GM19023 (cell line): Measurements from ENCODE around the gene MVB12B.

Experiments
- ATAC-seq: cut with Tn5 transposase; IDR thresholded peaks from one replicate; pipeline ENCODE4 v1.9.1; 2021; ENCODE audit warnings: mild to moderate bottlenecking, moderate library complexity; ENCODE audit not compliant: unreplicated experiment

MVB12B gene

GRCh38 chr9:126357074-126357473, 30.4 kb downstream of the MVB12B start:
- no peak for ATAC-seq

GRCh38 chr9:126360073-126360472, 33.4 kb downstream of the MVB12B start:
- ATAC-seq, result no peak

GRCh38 chr9:126361810-126362238, 35.2 kb downstream of the MVB12B start:
- ATAC-seq, result no peak

- ATAC-seq, result no peak
Measured at GRCh38 chr9:126363250-126363649, 36.6 kb downstream of the MVB12B start.

- no peak for ATAC-seq
Measured at GRCh38 chr9:126363847-126364671, 37.4 kb downstream of the MVB12B start.

DNA sequence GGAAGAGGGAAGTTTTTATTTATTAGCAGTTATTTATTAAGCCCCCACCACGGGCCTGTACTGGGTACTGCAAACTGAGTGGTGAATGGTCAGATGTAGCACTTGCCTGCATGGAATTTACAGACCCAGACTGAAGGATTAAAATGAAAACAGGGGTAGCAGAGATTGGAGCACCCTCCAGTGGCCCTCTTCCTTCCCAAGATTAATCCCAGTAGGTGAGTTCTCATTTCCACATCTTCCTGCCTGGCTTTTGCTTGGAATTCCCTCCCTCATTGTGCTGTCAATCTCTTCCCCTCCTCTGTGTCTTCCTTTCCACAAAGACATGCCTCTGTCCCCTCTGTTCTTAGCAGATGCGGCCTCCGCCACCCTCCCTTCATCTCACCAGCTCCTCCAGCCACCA, 39.2 kb downstream of the MVB12B start:
- ATAC-seq, result no peak

- no peak for ATAC-seq
Measured at GRCh38 chr9:126366366-126367011, 39.9 kb downstream of the MVB12B start.

DNA sequence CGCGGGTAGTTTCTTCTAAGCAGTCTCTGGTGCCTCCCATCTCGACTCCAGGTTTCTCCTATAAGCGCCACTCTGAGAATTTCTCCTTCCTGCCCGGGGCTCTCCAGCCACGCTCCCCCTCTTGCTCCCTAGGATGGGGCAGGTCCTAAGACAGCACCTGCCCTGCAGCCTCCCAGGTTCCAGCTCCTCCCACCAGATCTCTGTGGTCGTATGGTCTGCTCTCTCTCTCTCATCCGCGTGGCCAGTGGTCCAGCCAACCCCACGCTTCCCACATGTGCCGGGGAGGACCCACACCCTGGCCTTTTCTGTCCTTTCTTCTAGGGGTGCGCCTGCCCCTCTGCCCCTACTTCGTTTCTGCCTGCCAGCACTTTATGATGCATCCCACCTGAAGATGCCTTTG, 40.5 kb downstream of the MVB12B start:
- no peak for ATAC-seq

GRCh38 chr9:126367616-126368015, 41.0 kb downstream of the MVB12B start:
- no peak for ATAC-seq

GRCh38 chr9:126368020-126368419, 41.4 kb downstream of the MVB12B start:
- ATAC-seq, result no peak

DNA sequence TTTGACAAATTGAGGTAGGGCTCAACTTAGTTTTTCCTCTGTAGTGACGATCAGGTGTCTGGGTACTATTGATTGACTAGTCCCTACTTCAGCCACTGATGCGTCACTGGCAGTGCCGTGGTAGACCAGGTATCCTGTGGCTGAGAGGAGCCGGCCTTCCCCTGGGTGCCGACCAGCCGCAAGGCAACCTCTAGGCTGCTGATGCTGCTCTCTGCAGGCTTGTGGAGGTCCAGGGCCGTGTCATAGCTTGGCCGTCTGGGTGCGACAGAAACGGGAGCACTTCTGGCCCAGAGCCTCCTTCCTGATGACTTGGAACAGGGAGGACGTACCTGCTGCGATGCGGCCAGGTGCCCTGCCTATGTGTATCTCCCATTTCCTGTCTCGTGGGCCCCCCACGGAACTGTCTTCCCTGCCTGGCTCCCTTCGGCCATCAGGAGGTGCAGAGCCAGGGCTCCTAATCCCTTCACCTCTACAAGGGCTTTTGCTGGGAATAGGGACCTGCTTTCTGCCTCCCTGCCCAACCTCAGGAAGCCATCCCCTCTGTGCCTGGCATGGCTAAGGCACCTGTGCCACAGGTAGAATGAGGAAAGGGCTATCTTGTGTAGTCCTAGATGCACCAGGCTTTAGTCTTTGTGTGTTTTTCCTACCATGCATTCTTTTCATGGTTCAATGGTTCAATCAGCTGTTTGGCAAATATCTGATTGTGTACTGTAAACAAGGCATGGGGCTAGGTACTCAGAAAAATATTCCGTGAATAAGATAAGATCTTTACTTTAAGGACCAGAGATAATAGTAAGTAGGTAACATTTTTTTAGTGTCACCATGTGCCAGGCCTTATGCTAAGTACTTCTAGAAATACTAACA, 44.6 kb downstream of the MVB12B start:
- no peak for ATAC-seq

- ATAC-seq, result no peak
Measured at GRCh38 chr9:126372716-126373115, 46.1 kb downstream of the MVB12B start.

DNA sequence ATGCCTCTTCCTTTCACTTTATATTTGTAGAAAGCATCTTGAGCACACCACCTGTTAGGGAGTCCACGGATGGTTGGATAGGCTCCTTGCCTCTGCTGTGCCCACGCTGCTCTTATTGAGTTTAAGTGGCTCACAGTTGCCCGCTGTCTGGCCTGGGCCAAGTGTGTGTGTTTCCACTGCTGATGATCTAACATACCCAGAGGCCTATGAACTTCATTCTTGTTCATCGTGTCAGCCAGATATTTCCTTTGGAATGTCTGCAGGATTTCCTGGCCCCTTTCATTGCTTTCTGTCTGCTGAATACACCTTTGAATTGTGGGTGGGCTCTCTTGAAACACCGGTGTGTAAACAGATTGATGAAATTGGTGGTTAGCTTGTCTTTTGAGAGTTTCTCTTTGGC, 46.6 kb downstream of the MVB12B start:
- ATAC-seq, result no peak

DNA sequence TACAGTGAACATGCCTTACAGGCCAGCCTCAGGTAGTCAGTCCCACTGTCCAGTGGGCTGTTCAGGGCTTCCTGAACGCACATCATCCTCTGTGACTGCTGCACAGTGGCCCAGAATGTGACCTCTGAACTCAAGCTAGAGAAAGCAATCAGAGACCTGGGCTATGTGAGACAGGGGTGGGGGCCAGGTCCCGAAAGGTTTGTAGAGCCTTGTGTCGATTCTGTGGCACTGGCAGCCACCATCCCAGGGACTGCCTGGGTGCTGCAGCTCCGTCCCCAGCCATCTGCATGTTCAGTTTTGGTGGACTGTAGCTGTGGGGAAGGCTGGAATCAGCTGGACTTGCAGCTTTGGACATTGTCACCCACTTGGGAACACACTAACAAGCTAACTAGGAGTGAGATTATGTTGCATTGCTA, 47.7 kb downstream of the MVB12B start:
- ATAC-seq, result no peak

- ATAC-seq, result no peak
Measured at GRCh38 chr9:126375386-126375785, 48.8 kb downstream of the MVB12B start.

DNA sequence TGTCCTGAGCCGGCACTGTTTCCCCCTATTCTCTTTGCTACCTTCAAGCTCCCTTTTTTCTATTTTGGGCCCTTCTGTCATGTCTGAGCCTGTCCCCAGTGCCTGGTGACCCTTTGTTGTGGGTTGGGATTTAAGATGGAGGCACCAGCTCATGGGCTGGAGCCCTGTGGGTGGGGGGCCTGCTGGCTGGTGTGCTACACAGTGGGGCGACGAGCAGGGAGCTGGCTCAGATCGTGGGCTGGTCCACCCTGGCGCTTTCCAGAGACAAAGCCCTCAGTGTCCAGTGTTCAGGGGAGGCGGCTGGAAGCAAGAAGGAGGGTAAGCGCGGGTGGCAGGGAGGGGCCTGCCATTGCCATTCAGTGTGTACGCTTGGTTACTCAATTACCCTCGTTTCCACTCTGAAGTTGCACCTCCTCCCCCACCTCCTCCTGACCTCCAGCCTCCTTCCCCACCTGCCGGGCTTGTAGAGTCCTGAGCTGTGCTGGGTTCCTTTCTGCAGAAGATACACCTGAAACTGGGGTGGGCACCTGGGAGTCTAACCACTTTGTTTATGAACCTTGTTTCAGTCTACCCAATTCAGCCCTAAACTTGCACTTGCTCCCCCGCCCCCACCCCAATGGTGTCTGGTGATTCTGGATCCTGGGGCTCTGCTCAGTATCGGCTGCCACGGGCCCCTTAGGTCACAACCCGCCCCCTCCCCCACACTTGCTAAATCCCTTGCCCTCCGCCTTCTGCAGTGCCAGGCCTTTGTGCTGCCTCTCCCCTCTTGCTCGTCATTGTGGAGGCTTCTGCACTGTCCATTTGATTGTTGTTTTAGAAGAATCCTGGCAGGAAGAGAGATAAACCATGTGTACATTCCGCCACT, 49.9 kb downstream of the MVB12B start:
- ATAC-seq, result no peak

GRCh38 chr9:126377176-126377509, 50.5 kb downstream of the MVB12B start:
- no peak for ATAC-seq

GRCh38 chr9:126377536-126377935, 50.9 kb downstream of the MVB12B start:
- ATAC-seq, result no peak

- ATAC-seq, result no peak
Measured at GRCh38 chr9:126378761-126379160, 52.1 kb downstream of the MVB12B start.

DNA sequence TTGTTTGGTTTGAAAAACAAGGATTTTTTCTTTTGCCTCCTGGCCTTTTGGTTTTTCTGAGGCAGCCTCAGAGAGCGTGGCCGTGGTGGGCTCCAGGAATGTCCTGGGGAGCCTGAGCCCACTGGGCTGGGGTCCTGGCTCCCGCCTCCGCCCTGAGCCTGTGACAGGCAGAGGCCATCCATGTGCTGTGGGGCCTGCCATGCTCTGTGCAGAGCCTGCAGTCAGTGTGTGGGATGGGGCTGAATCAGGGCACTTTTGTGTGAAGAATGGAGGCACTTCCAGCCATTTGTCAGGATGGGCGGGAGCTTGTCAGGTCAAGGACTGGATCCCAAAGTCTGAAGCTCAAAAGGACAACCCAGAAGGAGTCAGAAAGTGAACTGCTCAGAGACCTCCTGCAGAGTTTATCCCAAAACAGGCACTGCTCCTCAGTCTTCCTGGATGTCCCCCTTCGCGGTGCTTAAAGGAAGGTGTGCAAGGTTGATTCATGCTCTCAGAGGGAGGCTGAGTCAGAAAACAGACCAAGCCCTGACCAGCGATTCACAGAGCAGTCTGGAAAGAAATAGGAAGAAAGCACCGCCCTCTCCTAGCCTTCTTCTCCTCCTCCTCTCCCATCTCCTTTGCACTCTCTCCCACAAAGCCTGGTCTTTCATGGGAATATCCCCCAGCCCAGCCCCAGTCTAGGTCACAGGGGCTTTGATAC, 53.2 kb downstream of the MVB12B start:
- ATAC-seq, result no peak
